ENCODE data around the gene PTPN6.

Gene PTPN6

DNA sequence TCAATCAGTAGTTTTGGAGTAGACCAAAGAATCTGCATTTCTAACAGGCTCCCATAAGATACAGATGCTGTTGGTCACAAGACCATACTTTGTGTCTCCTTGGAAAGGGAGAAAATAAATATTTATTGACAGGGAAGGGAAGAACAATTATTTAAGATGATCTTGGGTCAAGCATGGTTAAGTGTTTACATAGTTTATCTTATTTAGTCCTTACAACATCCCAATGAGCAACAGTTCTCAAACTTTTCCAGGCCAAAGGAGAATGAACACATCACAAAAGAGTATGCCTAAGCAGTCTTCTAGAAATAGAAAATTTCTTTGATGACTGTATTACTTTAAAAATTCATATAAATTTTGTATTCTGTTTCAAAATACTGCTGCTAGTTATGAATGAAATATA lies 58.4 kb downstream of the PTPN6 start:
- DNase-seq (ENCODE audit: low read depth): no peak

Data from stimulated activated CD4-positive, alpha-beta T cell treated with anti-CD3 and anti-CD28 coated beads, Interleukin-2, amount 100 ng/mL, for 4 hours (primary cell).